ENCODE measurements around the gene ARVCF.
"Not testable (repeated sequence)": the region's sequence is repeated elsewhere in the genome, so short reads cannot be mapped to it uniquely, and the experiment has no call there.

Gene ARVCF

GRCh38 chr22:19959043-19959586, 57.5 kb downstream of the ARVCF start:
- DNase-seq, result peak; percentile 74

GRCh38 chr22:19958083-19959042, 58.3 kb downstream of the ARVCF start:
- DNase-seq, result no peak

- DNase-seq, result peak; percentile 25
These were observed 59.2 kb downstream of the ARVCF start for GRCh38 chr22:19957445-19957844.

- DNase-seq, result no peak
These were observed 61.1 kb downstream of the ARVCF start for GRCh38 chr22:19955241-19956128.

GRCh38 chr22:19951346-19951745, 65.3 kb downstream of the ARVCF start:
- no peak for DNase-seq

- DNase-seq, result no peak
These were observed 68.4 kb downstream of the ARVCF start for GRCh38 chr22:19948057-19948760.

- DNase-seq, result peak; percentile 76
These were observed 73.3 kb downstream of the ARVCF start for GRCh38 chr22:19943082-19944026.

- peak; percentile 61 for DNase-seq
These were observed 74.2 kb downstream of the ARVCF start for GRCh38 chr22:19942157-19943081.

- DNase-seq, result peak; percentile 79
These were observed 75.1 kb downstream of the ARVCF start, which contains the start of the genes COMT and TXNRD2 for GRCh38 chr22:19941365-19942082. Gene COMT (plus strand): TSS chr22:19941772. CDS start chr22:19962527, 20,755 bp downstream. Gene TXNRD2 (minus strand): TSS chr22:19941818. CDS start chr22:19941803, 15 bp downstream.

GRCh38 chr22:19940536-19941364, 75.9 kb downstream of the ARVCF start:
- no peak for DNase-seq

GRCh38 chr22:19937616-19938473, 78.8 kb downstream of the ARVCF start:
- no peak for DNase-seq

GRCh38 chr22:19936513-19936912, 80.1 kb downstream of the ARVCF start:
- no peak for DNase-seq

- DNase-seq, result not testable (repeated sequence)
These were observed 81.4 kb downstream of the ARVCF start for GRCh38 chr22:19935123-19935718.

- DNase-seq, result no peak
These were observed 83.0 kb downstream of the ARVCF start for GRCh38 chr22:19933341-19934241.

GRCh38 chr22:19932367-19933206, 84.0 kb downstream of the ARVCF start:
- no peak for DNase-seq
